IMR-90 (cell line): ENCODE results near the gene SH3RF3. TPM values are rescaled to one million over a fixed set of nuclear protein-coding genes. Genes with fewer than 3 reads are reported as not detected.

Experiments
- ATAC-seq: fragments of 200-7000 bp; cut with Tn5 transposase; 2 replicates; pipeline ENCODE4 v1.9.1; 2020; ENCODE audit warnings: low read depth, mild to moderate bottlenecking, moderate library complexity
- BruUV-seq: library from RNA; stranded (reverse); fragments of 400-500 nt; replicated peaks from 2 replicates; lab custom pipeline; 2021; lab: Mats Ljungman, UMichigan
- CTCF ChIA-PET: fragments of 300-600 bp; formaldehyde crosslinking; extraction: SDS; loops from one replicate; lab custom pipeline; 2021; ENCODE audit warnings: antibody characterized with exemption; lab: Yijun Ruan, JAX
- POLR2A ChIA-PET: fragments of 300-600 bp; sonication (Branson Sonifier 250); formaldehyde crosslinking; loops from one replicate; lab custom pipeline; 2022; ENCODE audit warnings: antibody characterized with exemption; ENCODE audit not compliant: unreplicated experiment; lab: Charles Lee
- DNase-seq: peaks from one replicate; pipeline ENCODE4 v3.0.0; 2013
- H2AFZ ChIP-seq: replicated peaks from 2 replicates; pipeline ENCODE3; 2013; ENCODE audit warnings: low read length, mild to moderate bottlenecking; ENCODE audit not compliant: poor library complexity
- H2AK5ac ChIP-seq: 2 replicates; pipeline ENCODE4 v1.6.1; 2013; ENCODE audit warnings: low read depth, low read length, inconsistent platforms
- H2AK9ac ChIP-seq: replicated peaks from 2 replicates; pipeline ENCODE3; 2013; ENCODE audit warnings: mild to moderate bottlenecking, low read depth, low read length, moderate library complexity; ENCODE audit not compliant: poor library complexity
- H2BK120ac ChIP-seq: 2 replicates; pipeline ENCODE4 v1.6.1; 2013; ENCODE audit warnings: low read depth, low read length, inconsistent platforms
- H2BK15ac ChIP-seq: 3 replicates; pipeline ENCODE4 v1.6.1; 2013; ENCODE audit warnings: low read depth, low read length, inconsistent platforms
- H2BK20ac ChIP-seq: 2 replicates; pipeline ENCODE4 v1.6.1; 2013; ENCODE audit warnings: low read depth, mild to moderate bottlenecking, inconsistent platforms, low read length, moderate library complexity
- H2BK5ac ChIP-seq: 2 replicates; pipeline ENCODE4 v1.6.1; 2013; ENCODE audit warnings: mild to moderate bottlenecking, low read depth, low read length, inconsistent platforms; ENCODE audit not compliant: poor library complexity, severe bottlenecking
- H3K14ac ChIP-seq: replicated peaks from 2 replicates; pipeline ENCODE4 v1.6.1; 2013; ENCODE audit warnings: low read depth, low read length, inconsistent platforms
- H3K18ac ChIP-seq: 2 replicates; pipeline ENCODE4 v1.6.1; 2013; ENCODE audit warnings: low read depth, low read length, control low read depth
- H3K23ac ChIP-seq: 2 replicates; pipeline ENCODE4 v1.6.1; 2013; ENCODE audit warnings: low read depth, low read length, inconsistent platforms
- H3K27ac ChIP-seq: 2 replicates; pipeline ENCODE4 v1.5.1; 2013; ENCODE audit warnings: mild to moderate bottlenecking, control low read depth, low read length; ENCODE audit not compliant: insufficient read depth
- H3K27me3 ChIP-seq: 2 replicates; pipeline ENCODE4 v1.6.1; 2013; ENCODE audit warnings: low read length; ENCODE audit not compliant: control insufficient read depth, insufficient read depth
- H3K36me3 ChIP-seq: 2 replicates; pipeline ENCODE4 v1.6.1; 2013; ENCODE audit warnings: low read length, mixed read lengths; ENCODE audit not compliant: control insufficient read depth, insufficient read depth
- H3K4ac ChIP-seq: 2 replicates; pipeline ENCODE4 v1.6.1; 2013; ENCODE audit warnings: low read depth, low read length, inconsistent platforms
- H3K4me1 ChIP-seq: 2 replicates; pipeline ENCODE4 v1.6.1; 2013; ENCODE audit warnings: low read length, mixed read lengths; ENCODE audit not compliant: control insufficient read depth, insufficient read depth
- H3K4me2 ChIP-seq: 2 replicates; pipeline ENCODE4 v1.6.1; 2013; ENCODE audit warnings: low read depth, mild to moderate bottlenecking, control low read depth, low read length, moderate library complexity
- H3K4me3 ChIP-seq: 2 replicates; pipeline ENCODE4 v1.5.1; 2013; ENCODE audit warnings: low read depth, mild to moderate bottlenecking, control low read depth, low read length, moderate library complexity; ENCODE audit not compliant: insufficient read depth
- H3K56ac ChIP-seq: 2 replicates; pipeline ENCODE4 v1.6.1; 2013; ENCODE audit warnings: low read length, inconsistent platforms; ENCODE audit not compliant: insufficient read depth; ENCODE audit errors: extremely low read depth
- H3K79me1 ChIP-seq, 2 experiments: 2 replicates each; pipeline ENCODE4 v1.6.1; 2013; ENCODE audit warnings: low read length in 2 of 2, inconsistent platforms in 1 of 2, low read depth in 1 of 2
- H3K9ac ChIP-seq: 2 replicates; pipeline ENCODE4 v1.6.1; 2013; ENCODE audit warnings: low read depth, low read length, control low read depth
- H3K9me1 ChIP-seq: 2 replicates; pipeline ENCODE4 v1.6.1; 2013; ENCODE audit warnings: low read length, inconsistent platforms; ENCODE audit not compliant: insufficient read depth
- H3K9me3 ChIP-seq: 2 replicates; pipeline ENCODE4 v1.6.1; 2013; ENCODE audit warnings: low read length; ENCODE audit not compliant: control insufficient read depth, insufficient read depth
- H4K20me1 ChIP-seq: 2 replicates; pipeline ENCODE4 v1.6.1; 2013; ENCODE audit warnings: low read length, inconsistent platforms; ENCODE audit not compliant: insufficient read depth
- H4K5ac ChIP-seq: 2 replicates; pipeline ENCODE4 v1.6.1; 2013; ENCODE audit warnings: mild to moderate bottlenecking, low read depth, low read length, control low read depth
- H4K8ac ChIP-seq, 2 experiments: 2 replicates each; pipeline ENCODE4 v1.6.1; 2013; ENCODE audit warnings: low read depth in 2 of 2, low read length in 2 of 2, control low read depth in 1 of 2, inconsistent platforms in 1 of 2
- H4K91ac ChIP-seq: 2 replicates; pipeline ENCODE4 v1.6.1; 2013; ENCODE audit warnings: low read depth, low read length, inconsistent platforms; ENCODE audit not compliant: insufficient read depth
- BHLHE40 ChIP-seq: fragments of 150-350 bp; IDR thresholded peaks from 2 replicates; pipeline ENCODE4 v1.6.1; 2016; ENCODE audit warnings: mild to moderate bottlenecking, low read depth, low read length
- CEBPB ChIP-seq: IDR thresholded peaks from 2 replicates; pipeline ENCODE4 v1.6.1; 2012; ENCODE audit warnings: low read depth, low read length, improper control_type of control experiment
- CHD1 ChIP-seq: IDR thresholded peaks from 2 replicates; pipeline ENCODE4 v1.6.1; 2012; ENCODE audit warnings: low read depth, low read length, improper control_type of control experiment
- FOS ChIP-seq: fragments of 150-350 bp; IDR thresholded peaks from 2 replicates; pipeline ENCODE4 v1.6.1; 2016; ENCODE audit warnings: low read depth, low read length
- MAFK ChIP-seq: IDR thresholded peaks from 2 replicates; pipeline ENCODE4 v1.6.1; 2012; ENCODE audit warnings: low read depth, low read length, improper control_type of control experiment
- MAZ ChIP-seq: IDR thresholded peaks from 2 replicates; pipeline ENCODE4 v1.6.1; 2012; ENCODE audit warnings: low read depth, mild to moderate bottlenecking, low read length, improper control_type of control experiment, moderate library complexity, borderline replicate concordance
- MXI1 ChIP-seq: IDR thresholded peaks from 2 replicates; pipeline ENCODE4 v1.6.1; 2012; ENCODE audit warnings: low read depth, mild to moderate bottlenecking, low read length, moderate library complexity, borderline replicate concordance
- NFE2L2 ChIP-seq: fragments of 150-350 bp; IDR thresholded peaks from 2 replicates; pipeline ENCODE4 v1.6.1; 2016; ENCODE audit warnings: low read depth, mild to moderate bottlenecking, low read length
- POLR2A ChIP-seq: IDR thresholded peaks from 2 replicates; pipeline ENCODE4 v1.6.1; 2012; ENCODE audit warnings: mild to moderate bottlenecking, low read depth, low read length
- RAD21 ChIP-seq: IDR thresholded peaks from 2 replicates; pipeline ENCODE4 v1.6.1; 2012; ENCODE audit warnings: low read length, improper control_type of control experiment
- RCOR1 ChIP-seq: IDR thresholded peaks from 2 replicates; pipeline ENCODE4 v1.6.1; 2012; ENCODE audit warnings: mild to moderate bottlenecking, low read length, improper control_type of control experiment; ENCODE audit not compliant: insufficient replicate concordance
- RFX5 ChIP-seq: IDR thresholded peaks from 2 replicates; pipeline ENCODE4 v1.8.0; 2012; ENCODE audit warnings: low read depth, mild to moderate bottlenecking, low read length, moderate library complexity
- SMC3 ChIP-seq: fragments of 150-350 bp; IDR thresholded peaks from 2 replicates; pipeline ENCODE4 v1.6.1; 2016; ENCODE audit warnings: low read depth, mild to moderate bottlenecking, antibody characterized with exemption, low read length, moderate library complexity
- WGBS, 2 experiments: methylation state at CpG; one replicate each; pipeline versions ENCODE4 v1.1.5 to v1.1.7; 2013; ENCODE audit warnings: missing lambda C conversion rate in 2 of 2; ENCODE audit not compliant: insufficient read length in 1 of 2; ENCODE audit errors: extremely low coverage in 2 of 2; 5-methylcytosine and 5-hydroxymethylcytosine counted together
- dilution Hi-C: fragments of 300-500 bp; cut with HindIII; formaldehyde crosslinking; loops from one replicate; pipeline ENCODE4 v1.14.3; 2018; ENCODE audit warnings: low sequenced_read_pairs; ENCODE audit not compliant: unreplicated experiment
- in situ Hi-C: fragments of 300-500 bp; cut with MboI; formaldehyde crosslinking; loops from 3 replicates; pipeline ENCODE4 v1.14.3; 2019; ENCODE audit warnings: low sequenced_read_pairs, inconsistent platforms, mixed read lengths
- intact Hi-C: fragments of 100-400 bp; cut with micrococcal nuclease; formaldehyde crosslinking; loops from 2 replicates; pipeline ENCODE4 v1.10.0; 2022
- polyA plus RNA-seq, 3 experiments: library from polyadenylated mRNA; depleted of rRNA; stranded (reverse); fragments of >200 nt; gene quantifications; 2 replicates each; pipeline ENCODE4 v1.2.3, GENCODE V29; 2012; ENCODE audit warnings: low replicate concordance in 1 of 3
- total RNA-seq: library from RNA; depleted of rRNA; stranded (reverse); fragments of >200 nt; gene quantifications from 2 replicates; pipeline ENCODE4 v1.2.3, GENCODE V29; 2012
- TF ChIP-seq, protein P1 (sequence below): conservative IDR thresholded peaks from 2 replicates; pipeline ENCODE4 v1.5.1; 2012; ENCODE audit warnings: mild to moderate bottlenecking, low read depth, low read length, improper control_type of control experiment
- TF ChIP-seq, protein P2 (sequence below): fragments of 150-350 bp; IDR thresholded peaks from 2 replicates; pipeline ENCODE4 v1.6.1; 2016; ENCODE audit warnings: low read depth, mild to moderate bottlenecking, low read length, moderate library complexity, borderline replicate concordance
- TF ChIP-seq, protein P3 (sequence below): fragments of 150-350 bp; IDR thresholded peaks from 2 replicates; pipeline ENCODE4 v1.6.1; 2017; ENCODE audit warnings: mild to moderate bottlenecking, antibody characterized with exemption, low read length, low read depth

SH3RF3 gene
- total and polyA plus RNA-seq, 2 of the 4 experiments (the other 2 are of a cell fraction), result 3.4 to 5.3 TPM

DNA sequence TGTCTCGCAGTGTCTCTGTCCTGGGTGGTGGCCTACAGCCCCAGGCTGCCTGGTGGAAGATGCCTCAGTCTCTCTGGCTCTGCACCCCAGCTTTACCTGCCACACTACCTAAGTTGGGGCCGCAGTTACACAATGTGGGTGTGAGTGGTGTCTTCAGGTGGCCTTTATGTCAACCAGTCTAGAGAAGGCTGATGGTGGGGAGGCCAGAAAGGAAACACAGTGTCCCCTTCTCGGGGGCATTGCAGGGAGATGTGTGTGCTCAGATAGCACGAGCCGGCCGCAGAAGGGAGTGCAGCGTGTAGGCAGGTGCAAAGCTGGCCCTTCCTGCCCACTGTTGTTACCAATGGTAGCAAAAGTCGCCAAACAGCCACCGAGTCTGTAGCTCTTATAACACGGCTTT, 216.1 kb downstream of the SH3RF3 start:
- no peak for TF ChIP-seq MAZ
- TF ChIP-seq RCOR1, result no peak
- TF ChIP-seq, protein P1, sequence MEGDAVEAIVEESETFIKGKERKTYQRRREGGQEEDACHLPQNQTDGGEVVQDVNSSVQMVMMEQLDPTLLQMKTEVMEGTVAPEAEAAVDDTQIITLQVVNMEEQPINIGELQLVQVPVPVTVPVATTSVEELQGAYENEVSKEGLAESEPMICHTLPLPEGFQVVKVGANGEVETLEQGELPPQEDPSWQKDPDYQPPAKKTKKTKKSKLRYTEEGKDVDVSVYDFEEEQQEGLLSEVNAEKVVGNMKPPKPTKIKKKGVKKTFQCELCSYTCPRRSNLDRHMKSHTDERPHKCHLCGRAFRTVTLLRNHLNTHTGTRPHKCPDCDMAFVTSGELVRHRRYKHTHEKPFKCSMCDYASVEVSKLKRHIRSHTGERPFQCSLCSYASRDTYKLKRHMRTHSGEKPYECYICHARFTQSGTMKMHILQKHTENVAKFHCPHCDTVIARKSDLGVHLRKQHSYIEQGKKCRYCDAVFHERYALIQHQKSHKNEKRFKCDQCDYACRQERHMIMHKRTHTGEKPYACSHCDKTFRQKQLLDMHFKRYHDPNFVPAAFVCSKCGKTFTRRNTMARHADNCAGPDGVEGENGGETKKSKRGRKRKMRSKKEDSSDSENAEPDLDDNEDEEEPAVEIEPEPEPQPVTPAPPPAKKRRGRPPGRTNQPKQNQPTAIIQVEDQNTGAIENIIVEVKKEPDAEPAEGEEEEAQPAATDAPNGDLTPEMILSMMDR, result no peak
- no peak for TF ChIP-seq CEBPB
- no peak for TF ChIP-seq MXI1
- TF ChIP-seq RFX5, result no peak
- no peak for TF ChIP-seq MAFK
- TF ChIP-seq POLR2A, result no peak
- no peak for TF ChIP-seq NFE2L2
- TF ChIP-seq SMC3, result no peak
- TF ChIP-seq, protein P2, sequence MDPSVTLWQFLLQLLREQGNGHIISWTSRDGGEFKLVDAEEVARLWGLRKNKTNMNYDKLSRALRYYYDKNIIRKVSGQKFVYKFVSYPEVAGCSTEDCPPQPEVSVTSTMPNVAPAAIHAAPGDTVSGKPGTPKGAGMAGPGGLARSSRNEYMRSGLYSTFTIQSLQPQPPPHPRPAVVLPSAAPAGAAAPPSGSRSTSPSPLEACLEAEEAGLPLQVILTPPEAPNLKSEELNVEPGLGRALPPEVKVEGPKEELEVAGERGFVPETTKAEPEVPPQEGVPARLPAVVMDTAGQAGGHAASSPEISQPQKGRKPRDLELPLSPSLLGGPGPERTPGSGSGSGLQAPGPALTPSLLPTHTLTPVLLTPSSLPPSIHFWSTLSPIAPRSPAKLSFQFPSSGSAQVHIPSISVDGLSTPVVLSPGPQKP, result no peak
- no peak for TF ChIP-seq BHLHE40
- no peak for TF ChIP-seq RAD21
- TF ChIP-seq FOS, result no peak
- no peak for TF ChIP-seq CHD1
- TF ChIP-seq, protein P3, sequence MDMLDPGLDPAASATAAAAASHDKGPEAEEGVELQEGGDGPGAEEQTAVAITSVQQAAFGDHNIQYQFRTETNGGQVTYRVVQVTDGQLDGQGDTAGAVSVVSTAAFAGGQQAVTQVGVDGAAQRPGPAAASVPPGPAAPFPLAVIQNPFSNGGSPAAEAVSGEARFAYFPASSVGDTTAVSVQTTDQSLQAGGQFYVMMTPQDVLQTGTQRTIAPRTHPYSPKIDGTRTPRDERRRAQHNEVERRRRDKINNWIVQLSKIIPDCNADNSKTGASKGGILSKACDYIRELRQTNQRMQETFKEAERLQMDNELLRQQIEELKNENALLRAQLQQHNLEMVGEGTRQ, result no peak
- intact Hi-C loops (no loop called here), in situ Hi-C loops (loop anchor here (25.0 kb wide), 1 partner anchor 208 kb away; the partner anchor contains the start of gene SH3RF3), dilution Hi-C loops (no loop called here)
- H3K79me1 ChIP-seq, result peaks cover 37 to 99% of the 10 kb centered on the region in 2 experiments
- DNase-seq (no peak), ATAC-seq (no peak)
- no peak overlapping the region for H4K8ac ChIP-seq
- no peak overlapping the region for H3K18ac ChIP-seq
- H2BK5ac ChIP-seq, result no peak overlapping the region
- H2BK120ac ChIP-seq, result no peak overlapping the region
- no peak overlapping the region for H3K4me2 ChIP-seq
- H2BK20ac ChIP-seq, result 0 out of 2 replicates have a peak overlapping the region, but pooled peaks have one; percentile 29
- peak overlapping the region; percentile 7; the same call in 1 of the 2 replicates for H3K14ac ChIP-seq
- H3K4ac ChIP-seq, result no peak overlapping the region; the same call in 1 of the 2 replicates
- H3K27ac ChIP-seq, result no peak overlapping the region
- peak overlapping the region; percentile 60; the same call in 1 of the 2 replicates for H2AK5ac ChIP-seq
- no TSS peak for BruUV-seq
- H3K9ac ChIP-seq, result no peak overlapping the region
- ChIA-PET POLR2A (no interaction called here), CTCF (no interaction called here)
- peaks cover 3% of the 10 kb centered on the region; the same call in 1 of the 2 replicates for H3K36me3 ChIP-seq
- no peak overlapping the region for H4K5ac ChIP-seq
- 87% methylated on average over 4 of the region's 10 CpGs; no CpG with 5 or more reads in 1 of the 2 experiments for WGBS, 2 experiments
- peaks cover 33% of the 10 kb centered on the region; the same call in 1 of the 2 replicates for H4K20me1 ChIP-seq
- H3K9me1 ChIP-seq, result peaks cover 24% of the 10 kb centered on the region
- H3K23ac ChIP-seq, result no peak overlapping the region; the same call in 1 of the 2 replicates
- H2BK15ac ChIP-seq, result no peak overlapping the region
- no peaks in the 10 kb centered on the region for H3K9me3 ChIP-seq
- H2AFZ ChIP-seq, result no peak overlapping the region
- no peak overlapping the region for H3K56ac ChIP-seq
- no peak overlapping the region for H4K91ac ChIP-seq
- H3K4me1 ChIP-seq, result peaks cover 15% of the 10 kb centered on the region
- no peak overlapping the region for H3K4me3 ChIP-seq
- H3K27me3 ChIP-seq, result no peaks in the 10 kb centered on the region
- H2AK9ac ChIP-seq, result no peak overlapping the region
